NT2/D1 (cell line): Measurements from ENCODE around the gene BMP2.

Source experiments
- YY1 ChIP-seq: IDR thresholded peaks from 2 replicates; pipeline ENCODE4 v1.6.1; 2011; ENCODE audit not compliant: insufficient read length, insufficient read depth
- ZNF274 ChIP-seq: IDR thresholded peaks from 2 replicates; pipeline ENCODE4 v1.6.1; 2011; ENCODE audit warnings: mild to moderate bottlenecking, low read depth, low read length

- TF ChIP-seq ZNF274 (no peak), YY1 (no peak)
Measured at GRCh38 chr20:6765469-6766058, 1.9 kb upstream of the BMP2 start.
